ENCODE results near the gene RING1.

GRCh38 chr6:33241968-33242367, 33.7 kb downstream of the RING1 start:
- TF ChIP-seq CTCF (IDR thresholded peaks at IDR 0.05) (no peak), POLR2A (IDR thresholded peaks at IDR 0.05) (no peak)

All from thyroid gland (tissue), 4 donors.